Keratinocyte (primary cell): Measurements from ENCODE around the gene VWA5B2.

ENCODE experiments used
- CTCF ChIP-seq, 3 experiments: IDR thresholded peaks in 1 of 3; conservative IDR thresholded peaks in 1 of 3; optimal IDR thresholded peaks in 1 of 3; 2 replicates in 2 of 3; 3 replicates in 1 of 3; pipeline versions ENCODE3 to v1.5.1; 2011; ENCODE audit warnings: low read length in 3 of 3, mild to moderate bottlenecking in 3 of 3, moderate library complexity in 2 of 3, control low read depth in 1 of 3, inconsistent platforms in 1 of 3; ENCODE audit not compliant: insufficient read depth in 2 of 3; ENCODE audit errors: extremely low read depth in 1 of 3
- EZH2 ChIP-seq: IDR thresholded peaks from one replicate; pipeline ENCODE4 v1.6.1; 2012; ENCODE audit warnings: inconsistent platforms, mild to moderate bottlenecking, low read length, moderate library complexity

- TF ChIP-seq CTCF (optimal IDR thresholded peaks at IDR 0.05 in 1 of 3, IDR thresholded peaks at IDR 0.05 in 1 of 3, conservative IDR thresholded peaks at IDR 0.05 in 1 of 3; ENCODE audit: extremely low read depth in 1 of 3, insufficient read depth in 2 of 3, low read length in 3 of 3) (no peak), EZH2 (no peak)
Measured at GRCh38 chr3:184282941-184283340, 53.6 kb downstream of the VWA5B2 start.
